Fibroblast of peridontal ligament (primary cell): ENCODE results near the gene CEACAM5.
A peak's percentile ranks its signal among the peaks of the same experiment; 100 is the strongest.
"Not testable (repeated sequence)": the region's sequence is repeated elsewhere in the genome, so short reads cannot be mapped to it uniquely, and the experiment has no call there.

ENCODE experiments used
- DNase-seq: peaks from one replicate; pipeline ENCODE4 v3.0.0-alpha.2; 2010; ENCODE audit errors: extremely low read depth

CEACAM5 gene

GRCh38 chr19:41740415-41741243 lies 32.2 kb downstream of the CEACAM5 start:
- no peak for DNase-seq

- no peak for DNase-seq
These were observed 32.8 kb downstream of the CEACAM5 start for GRCh38 chr19:41741244-41741554.

GRCh38 chr19:41744850-41745249 lies 36.4 kb downstream of the CEACAM5 start:
- no peak for DNase-seq

DNA sequence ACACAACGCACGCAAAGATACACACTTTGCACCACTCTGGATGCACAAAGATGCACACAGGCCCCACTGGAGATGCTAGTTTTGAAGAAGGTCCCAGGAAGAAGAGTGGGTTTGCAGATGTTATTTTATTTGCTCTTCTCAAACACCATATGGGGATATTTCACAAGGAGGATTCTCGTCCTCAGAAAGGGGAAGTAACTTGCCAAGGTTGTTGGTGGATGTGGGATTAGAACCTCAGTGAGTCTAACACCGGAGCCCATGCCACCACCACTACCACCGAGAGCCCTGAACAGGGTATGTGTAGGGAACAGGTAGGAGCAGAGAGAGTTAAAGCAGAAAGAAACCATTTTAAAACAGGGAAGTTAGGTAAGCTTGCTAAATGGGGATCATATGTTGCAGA lies 37.3 kb downstream of the CEACAM5 start:
- no peak for DNase-seq

GRCh38 chr19:41746593-41747227 lies 38.3 kb downstream of the CEACAM5 start:
- DNase-seq = peak; percentile 54

DNA sequence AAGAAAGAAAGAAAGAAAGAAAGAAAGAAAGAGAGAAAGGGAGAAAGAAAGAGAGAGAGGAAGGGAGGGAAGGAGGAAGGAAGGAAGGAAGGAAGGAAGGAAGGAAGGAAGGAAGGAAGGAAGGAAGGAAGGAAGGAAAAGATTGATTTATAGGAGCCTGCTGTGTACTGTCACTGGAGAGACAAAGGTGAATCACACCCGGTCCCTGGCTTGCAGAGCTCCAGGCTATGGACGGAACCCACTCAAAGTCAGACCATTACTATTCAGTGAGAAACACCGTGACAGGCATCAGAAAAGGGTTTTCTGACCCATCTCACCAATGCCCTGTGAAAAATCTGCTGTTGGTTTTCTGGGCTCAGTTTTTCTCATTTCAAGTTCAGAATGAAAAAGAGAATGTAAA lies 39.6 kb downstream of the CEACAM5 start:
- no peak for DNase-seq

DNA sequence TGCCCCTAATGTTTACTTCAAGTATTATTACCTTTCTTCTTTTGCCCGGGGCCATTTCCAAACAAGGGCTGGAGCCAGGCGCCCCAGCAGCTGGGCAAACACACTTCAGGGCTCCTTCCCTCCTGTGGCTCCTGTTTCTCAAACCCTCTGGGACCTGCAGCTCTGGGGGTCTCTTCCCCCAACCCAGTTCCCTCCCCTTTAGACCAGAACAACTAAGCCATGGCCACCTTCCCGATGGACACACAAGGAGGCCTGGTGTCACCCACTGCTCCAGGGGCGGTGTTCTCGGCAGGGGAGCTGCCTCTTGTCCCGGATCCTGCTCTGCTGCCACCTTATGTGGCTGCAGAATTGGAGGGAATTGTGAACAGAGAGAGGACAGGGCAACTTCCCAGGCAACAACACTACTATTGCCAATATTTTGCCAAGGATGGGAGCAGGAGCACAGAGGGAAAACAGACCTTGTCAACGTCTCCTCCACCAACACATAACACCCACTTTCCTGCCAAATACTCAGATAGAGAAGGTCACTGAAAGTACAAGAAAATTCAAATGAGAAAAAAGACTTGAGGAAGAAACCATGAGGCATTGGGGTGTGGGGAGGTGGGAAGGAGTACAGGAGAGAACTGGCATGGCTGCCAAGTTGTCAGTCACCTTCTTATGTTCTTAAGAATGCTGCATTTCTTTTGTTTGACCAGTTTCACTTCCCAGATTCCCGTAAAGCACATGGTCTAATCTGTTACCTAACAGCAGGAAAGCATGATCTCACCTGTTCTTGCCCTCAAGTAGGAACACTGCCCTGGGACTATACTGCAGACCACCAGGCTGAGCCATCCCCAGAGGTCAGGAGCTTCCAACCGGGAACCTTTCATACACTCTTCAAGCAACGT lies 42.1 kb downstream of the CEACAM5 start:
- not testable (repeated sequence) for DNase-seq

GRCh38 chr19:41753159-41753558 lies 44.7 kb downstream of the CEACAM5 start:
- DNase-seq = no peak

GRCh38 chr19:41753936-41754529 lies 45.6 kb downstream of the CEACAM5 start:
- DNase-seq = peak; percentile 12

- DNase-seq = no peak
These were observed 47.0 kb downstream of the CEACAM5 start, which contains the start of gene CEACAM6 for GRCh38 chr19:41755328-41755913. CEACAM6 (plus strand) TSS chr19:41755530; CDS start chr19:41755639, 109 bp downstream.

- no peak for DNase-seq
These were observed 50.4 kb downstream of the CEACAM5 start for GRCh38 chr19:41758846-41759245.

DNA sequence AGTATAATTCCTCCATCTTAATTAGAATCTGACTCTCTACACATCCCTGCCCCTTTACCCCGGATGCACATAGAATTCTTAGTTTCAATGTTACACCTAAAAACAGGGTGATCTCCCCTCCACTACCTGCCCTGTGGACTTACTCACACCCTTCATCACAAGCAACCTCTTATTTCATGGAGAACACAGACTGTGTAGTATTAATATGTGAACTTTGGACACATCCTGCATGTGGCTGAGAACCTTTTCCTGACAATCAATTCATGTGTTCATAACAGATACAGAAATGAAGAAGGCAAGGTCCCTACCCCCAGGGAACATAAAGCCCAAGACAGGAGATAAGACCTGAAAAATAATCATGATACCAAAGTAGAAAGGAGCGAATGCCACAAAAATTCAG lies 58.7 kb downstream of the CEACAM5 start:
- DNase-seq = no peak

DNA sequence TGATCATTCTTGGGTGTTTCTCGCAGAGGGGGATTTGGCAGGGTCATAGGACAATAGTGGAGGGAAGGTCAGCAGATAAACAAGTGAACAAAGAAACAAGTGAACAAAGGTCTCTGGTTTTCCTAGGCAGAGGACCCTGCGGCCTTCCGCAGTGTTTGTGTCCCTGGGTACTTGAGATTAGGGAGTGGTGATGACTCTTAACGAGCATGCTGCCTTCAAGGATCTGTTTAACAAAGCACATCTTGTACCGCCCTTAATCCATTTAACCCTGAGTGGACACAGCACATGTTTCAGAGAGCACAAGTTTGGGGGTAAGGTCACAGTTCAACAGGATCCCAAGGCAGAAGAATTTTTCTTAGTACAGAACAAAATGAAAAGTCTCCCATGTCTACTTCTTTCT lies 59.7 kb downstream of the CEACAM5 start:
- DNase-seq = not testable (repeated sequence)

GRCh38 chr19:41769608-41770007 lies 61.2 kb downstream of the CEACAM5 start:
- no peak for DNase-seq

GRCh38 chr19:41771410-41771809 lies 63.0 kb downstream of the CEACAM5 start:
- no peak for DNase-seq

- no peak for DNase-seq
These were observed 66.1 kb downstream of the CEACAM5 start for GRCh38 chr19:41774515-41774980.

DNA sequence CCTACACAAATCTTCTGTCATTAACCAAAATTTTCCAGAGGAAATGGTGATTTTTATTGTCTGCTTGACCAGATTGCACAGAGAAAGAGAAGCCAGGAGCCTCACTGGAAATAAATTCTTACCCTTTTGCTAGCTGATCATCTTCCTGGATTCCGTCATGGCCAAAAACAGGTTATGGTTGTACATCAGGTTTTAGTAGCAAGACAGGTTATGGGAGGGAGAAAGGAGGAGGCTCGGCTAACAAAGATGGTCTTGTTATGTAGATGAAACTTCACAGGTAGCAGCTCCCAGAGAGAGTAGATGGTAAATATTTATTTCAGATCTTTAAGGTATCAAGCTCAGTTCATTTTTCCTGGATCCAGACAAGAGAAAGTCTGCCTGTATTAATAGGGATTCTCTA lies 68.3 kb downstream of the CEACAM5 start:
- no peak for DNase-seq
